Activated T-cell treated with anti-CD3 and anti-CD28 coated beads, Interleukin-2, amount 50 U/mL, for 72 hours (primary cell): ENCODE results near the gene OR6C2. TPM values are rescaled to one million over a fixed set of nuclear protein-coding genes. Genes with fewer than 3 reads are reported as not detected.

Experiments used
- ATAC-seq, 2 donors: fragments of 150-1000 bp; cut with Tn5 transposase; replicated peaks in 1 of 2; 2 replicates each; pipeline ENCODE4 v1.10.0; 2021; ENCODE audit warnings: moderate library complexity in 2 of 2, mild to moderate bottlenecking in 1 of 2
- DNase-seq, 2 donors: peaks; one replicate each; pipeline ENCODE4 v3.0.0; 2021 to 2022; ENCODE audit warnings: mixed read lengths in 1 of 2
- H3K27ac Mint-ChIP-seq: one replicate; pipeline ENCODE4 v1.8.0; 2022; ENCODE audit warnings: mild to moderate bottlenecking, moderate library complexity, mixed read lengths
- H3K27me3 Mint-ChIP-seq: one replicate; pipeline ENCODE4 v1.8.0; 2022; ENCODE audit warnings: low read depth, mixed read lengths
- H3K36me3 Mint-ChIP-seq, 2 donors: one replicate each; pipeline ENCODE4 v1.8.0; 2022; ENCODE audit warnings: mixed read lengths in 2 of 2, mild to moderate bottlenecking in 1 of 2; ENCODE audit not compliant: insufficient read depth in 2 of 2
- H3K4me1 Mint-ChIP-seq: one replicate; pipeline ENCODE4 v1.8.0; 2022; ENCODE audit warnings: low read depth, mixed read lengths
- H3K4me3 Mint-ChIP-seq, 2 donors: one replicate each; pipeline ENCODE4 v1.8.0; 2022; ENCODE audit warnings: mild to moderate bottlenecking in 2 of 2, mixed read lengths in 2 of 2, moderate library complexity in 2 of 2
- H3K9me3 Mint-ChIP-seq, 2 donors: one replicate each; pipeline ENCODE4 v1.8.0; 2022; ENCODE audit warnings: mixed read lengths in 2 of 2
- total RNA-seq, 2 donors: library from RNA; stranded (reverse); gene quantifications; one replicate each; pipeline ENCODE4 v1.2.3, GENCODE V29; 2022

OR6C2 gene
- total RNA-seq, 2 donors from 2014 or later = not detected

GRCh38 chr12:55495490-55495889 lies 51.6 kb downstream of the OR6C2 start:
- Mint-ChIP-seq H3K9me3 (no peaks in the 10 kb centered on the region), H3K27me3 (peaks cover 29% of the 10 kb centered on the region), H3K36me3 (no peaks in the 10 kb centered on the region), H3K27ac (no peak overlapping the region), H3K4me1 (no peaks in the 10 kb centered on the region), H3K4me3 (no peak overlapping the region)
- ATAC-seq = no peak
- DNase-seq = no peak

DNA sequence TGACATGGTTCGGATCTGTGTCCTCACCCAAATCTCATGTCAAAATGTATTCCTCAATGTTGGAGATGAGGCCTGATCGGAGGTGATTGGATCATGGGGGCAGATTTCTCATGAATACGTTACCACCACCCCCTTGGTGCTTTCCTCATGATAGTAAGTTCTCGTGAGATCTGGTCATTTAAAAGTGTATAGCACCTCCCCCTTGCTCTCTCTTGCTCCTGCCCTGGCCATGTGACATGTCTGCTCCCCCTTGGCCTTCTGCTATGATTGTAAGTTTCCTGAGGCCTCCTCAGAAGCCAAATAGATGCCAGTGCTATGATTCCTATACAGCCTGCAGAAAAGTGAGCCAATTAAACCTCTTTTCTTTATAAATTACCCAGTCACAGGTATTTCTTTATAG lies 55.4 kb downstream of the OR6C2 start:
- Mint-ChIP-seq H3K27ac (no peak overlapping the region), H3K9me3 (no peaks in the 10 kb centered on the region), H3K4me3 (no peak overlapping the region), H3K27me3 (peaks cover 32% of the 10 kb centered on the region), H3K4me1 (no peaks in the 10 kb centered on the region), H3K36me3 (no peaks in the 10 kb centered on the region)
- ATAC-seq = no peak
- DNase-seq = no peak

DNA sequence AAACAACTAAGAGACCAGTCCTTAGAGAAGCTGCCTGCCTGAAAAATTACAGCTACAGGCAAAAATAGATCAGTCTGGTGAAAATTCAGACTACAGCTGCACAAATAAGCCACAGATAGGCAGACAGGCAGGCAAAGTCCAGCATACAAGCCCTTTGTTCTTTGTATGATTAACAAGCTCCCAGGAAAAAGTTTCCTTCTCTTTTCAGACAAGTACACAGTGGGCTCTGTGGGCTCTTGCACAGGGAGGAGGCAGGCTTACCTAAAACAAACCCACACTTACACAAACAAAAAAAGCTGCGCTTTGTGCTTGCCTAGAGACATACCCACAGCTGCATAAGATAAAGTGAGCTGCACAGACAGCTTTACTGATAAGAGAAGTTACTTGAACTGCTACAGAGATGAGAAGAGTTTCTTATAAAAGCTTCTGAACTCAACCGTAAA lies 56.0 kb downstream of the OR6C2 start:
- DNase-seq (no peak), ATAC-seq (no peak)
- no peak overlapping the region for H3K4me3 Mint-ChIP-seq
- H3K4me1 Mint-ChIP-seq = no peaks in the 10 kb centered on the region
- H3K27me3 Mint-ChIP-seq = peaks cover 32% of the 10 kb centered on the region
- no peaks in the 10 kb centered on the region for H3K36me3 Mint-ChIP-seq
- no peak overlapping the region for H3K27ac Mint-ChIP-seq
- H3K9me3 Mint-ChIP-seq = no peaks in the 10 kb centered on the region

GRCh38 chr12:55501601-55502000 lies 57.7 kb downstream of the OR6C2 start:
- H3K27ac Mint-ChIP-seq = no peak overlapping the region
- H3K4me3 Mint-ChIP-seq = no peak overlapping the region
- DNase-seq (no peak), ATAC-seq (no peak)
- H3K9me3 Mint-ChIP-seq = no peaks in the 10 kb centered on the region
- peaks cover 15% of the 10 kb centered on the region for H3K27me3 Mint-ChIP-seq
- H3K36me3 Mint-ChIP-seq = no peaks in the 10 kb centered on the region
- no peaks in the 10 kb centered on the region for H3K4me1 Mint-ChIP-seq

Other genes with a start within 250 kb of the OR6C2 start
- not detected for gene OR10A7, start 223.1 kb upstream of the OR6C2 start, total RNA-seq
- gene OR6C74, start 199.5 kb upstream of the OR6C2 start, total RNA-seq = not detected
- not detected for gene OR6C6, start 147.5 kb upstream of the OR6C2 start, total RNA-seq
- not detected for gene OR6C1, start 129.7 kb upstream of the OR6C2 start, total RNA-seq
- gene OR6C3, start 113.3 kb upstream of the OR6C2 start, total RNA-seq = not detected
- not detected for gene OR6C75, start 81.1 kb upstream of the OR6C2 start, total RNA-seq
- not detected for gene OR6C65, start 43.5 kb upstream of the OR6C2 start, total RNA-seq
- not detected for gene OR6C76, start 17.8 kb upstream of the OR6C2 start, total RNA-seq
- gene OR6C70, start 26.1 kb downstream of the OR6C2 start, total RNA-seq = under 1 TPM in 1 of 2 donors, not detected in 1; 0.26 TPM
- gene OR6C68, start 48.3 kb downstream of the OR6C2 start, total RNA-seq = not detected
- not detected for gene OR6C4, start 105.5 kb downstream of the OR6C2 start, total RNA-seq
- not detected for gene OR2AP1, start 128.4 kb downstream of the OR6C2 start, total RNA-seq
- not detected for gene OR10P1, start 192.8 kb downstream of the OR6C2 start, total RNA-seq